C4-2B (cell line): ENCODE data around the gene C16orf78.

ENCODE experiments used
- ZFX ChIP-seq: fragments of 450-650 bp; IDR thresholded peaks from 2 replicates; pipeline ENCODE4 v1.6.1; 2017
- TF ChIP-seq, protein P1 (sequence below): fragments of 450-650 bp; conservative IDR thresholded peaks from 2 replicates; pipeline ENCODE4 v1.5.1; 2017; ENCODE audit warnings: mild to moderate bottlenecking

GRCh38 chr16:49378816-49379215 is 5.2 kb downstream of the C16orf78 start:
- TF ChIP-seq, protein P1, sequence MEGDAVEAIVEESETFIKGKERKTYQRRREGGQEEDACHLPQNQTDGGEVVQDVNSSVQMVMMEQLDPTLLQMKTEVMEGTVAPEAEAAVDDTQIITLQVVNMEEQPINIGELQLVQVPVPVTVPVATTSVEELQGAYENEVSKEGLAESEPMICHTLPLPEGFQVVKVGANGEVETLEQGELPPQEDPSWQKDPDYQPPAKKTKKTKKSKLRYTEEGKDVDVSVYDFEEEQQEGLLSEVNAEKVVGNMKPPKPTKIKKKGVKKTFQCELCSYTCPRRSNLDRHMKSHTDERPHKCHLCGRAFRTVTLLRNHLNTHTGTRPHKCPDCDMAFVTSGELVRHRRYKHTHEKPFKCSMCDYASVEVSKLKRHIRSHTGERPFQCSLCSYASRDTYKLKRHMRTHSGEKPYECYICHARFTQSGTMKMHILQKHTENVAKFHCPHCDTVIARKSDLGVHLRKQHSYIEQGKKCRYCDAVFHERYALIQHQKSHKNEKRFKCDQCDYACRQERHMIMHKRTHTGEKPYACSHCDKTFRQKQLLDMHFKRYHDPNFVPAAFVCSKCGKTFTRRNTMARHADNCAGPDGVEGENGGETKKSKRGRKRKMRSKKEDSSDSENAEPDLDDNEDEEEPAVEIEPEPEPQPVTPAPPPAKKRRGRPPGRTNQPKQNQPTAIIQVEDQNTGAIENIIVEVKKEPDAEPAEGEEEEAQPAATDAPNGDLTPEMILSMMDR: no peak
- no peak for TF ChIP-seq ZFX
